GM23338 (cell line): ENCODE results near the gene MINDY1.

ENCODE experiments used
- CREB1 ChIP-seq: fragments of 250-450 bp; sonication (Bioruptor Pico); IDR thresholded peaks from 2 replicates; pipeline ENCODE4 v1.5.0; 2020; ENCODE audit warnings: low read depth, mild to moderate bottlenecking, moderate library complexity
- CTCF ChIP-seq, 2 experiments: fragments of 200-600 bp in 1 of 2; sonication (generic) in 1 of 2; conservative IDR thresholded peaks; 2 replicates each; pipeline versions ENCODE4 v1.5.1 to v1.6.1; 2016 to 2017; ENCODE audit warnings: antibody characterized with exemption in 2 of 2, low read depth in 2 of 2, mild to moderate bottlenecking in 2 of 2, moderate library complexity in 1 of 2
- ETS1 ChIP-seq: IDR thresholded peaks from 2 replicates; pipeline ENCODE4 v1.6.1; 2016; ENCODE audit warnings: antibody characterized with exemption
- EZH2 ChIP-seq: fragments of 200-600 bp; sonication (generic); IDR thresholded peaks from one replicate; pipeline ENCODE4 v1.8.0; 2017; ENCODE audit warnings: antibody characterized with exemption, mild to moderate bottlenecking, low read depth; ENCODE audit not compliant: unreplicated experiment
- EZH2phosphoT487 ChIP-seq: fragments of 200-600 bp; sonication (generic); IDR thresholded peaks from one replicate; pipeline ENCODE4 v1.8.1; 2018; ENCODE audit warnings: antibody characterized with exemption; ENCODE audit not compliant: unreplicated experiment
- JUNB ChIP-seq: IDR thresholded peaks from one replicate; pipeline ENCODE4 v1.6.1; 2016; ENCODE audit warnings: antibody characterized with exemption; ENCODE audit not compliant: unreplicated experiment
- NANOG ChIP-seq: IDR thresholded peaks from 2 replicates; pipeline ENCODE4 v1.6.1; 2016; ENCODE audit warnings: antibody characterized with exemption, borderline replicate concordance
- POLR2AphosphoS5 ChIP-seq: IDR thresholded peaks from 2 replicates; pipeline ENCODE4 v1.6.1; 2016; ENCODE audit warnings: antibody characterized with exemption, low read depth
- REST ChIP-seq: IDR thresholded peaks from one replicate; pipeline ENCODE4 v1.6.1; 2018; ENCODE audit warnings: antibody characterized with exemption; ENCODE audit not compliant: unreplicated experiment
- STAT1 ChIP-seq: IDR thresholded peaks from one replicate; pipeline ENCODE4 v1.6.1; 2016; ENCODE audit warnings: antibody characterized with exemption; ENCODE audit not compliant: unreplicated experiment
- ZNF114 ChIP-seq: fragments of 250-450 bp; sonication (Bioruptor Pico); IDR thresholded peaks from 2 replicates; pipeline ENCODE4 v1.5.0; 2020; ENCODE audit warnings: mild to moderate bottlenecking, moderate library complexity
- ZNF331 ChIP-seq: fragments of 250-450 bp; sonication (Bioruptor Pico); IDR thresholded peaks from 2 replicates; pipeline ENCODE4 v1.5.0; 2020; ENCODE audit warnings: low read depth, mild to moderate bottlenecking, moderate library complexity

GRCh38 chr1:150992626-150993025 is 14.1 kb downstream of the MINDY1 start:
- no peak for TF ChIP-seq CTCF (conservative IDR thresholded peaks at IDR 0.05; ENCODE audit: low read depth in 2 of 2)
- TF ChIP-seq EZH2: no peak
- no peak for TF ChIP-seq STAT1
- no peak for TF ChIP-seq REST
- TF ChIP-seq JUNB: no peak
- TF ChIP-seq POLR2AphosphoS5: no peak
- TF ChIP-seq EZH2phosphoT487: no peak
- no peak for TF ChIP-seq CREB1 (CRISPR knock-in tag)
- no peak for TF ChIP-seq ZNF331 (CRISPR knock-in tag)
- no peak for TF ChIP-seq ZNF114 (CRISPR knock-in tag)
- no peak for TF ChIP-seq ETS1
- TF ChIP-seq NANOG: no peak
